NCI-H2029 treated with DMSO at 0.1 percent for 48 hours (cell line): ENCODE data around the gene APOE.

Experiments used
- DNase-seq: peaks from one replicate; lab custom pipeline; 2025; lab: John Stamatoyannopoulos, UW

APOE gene

DNA sequence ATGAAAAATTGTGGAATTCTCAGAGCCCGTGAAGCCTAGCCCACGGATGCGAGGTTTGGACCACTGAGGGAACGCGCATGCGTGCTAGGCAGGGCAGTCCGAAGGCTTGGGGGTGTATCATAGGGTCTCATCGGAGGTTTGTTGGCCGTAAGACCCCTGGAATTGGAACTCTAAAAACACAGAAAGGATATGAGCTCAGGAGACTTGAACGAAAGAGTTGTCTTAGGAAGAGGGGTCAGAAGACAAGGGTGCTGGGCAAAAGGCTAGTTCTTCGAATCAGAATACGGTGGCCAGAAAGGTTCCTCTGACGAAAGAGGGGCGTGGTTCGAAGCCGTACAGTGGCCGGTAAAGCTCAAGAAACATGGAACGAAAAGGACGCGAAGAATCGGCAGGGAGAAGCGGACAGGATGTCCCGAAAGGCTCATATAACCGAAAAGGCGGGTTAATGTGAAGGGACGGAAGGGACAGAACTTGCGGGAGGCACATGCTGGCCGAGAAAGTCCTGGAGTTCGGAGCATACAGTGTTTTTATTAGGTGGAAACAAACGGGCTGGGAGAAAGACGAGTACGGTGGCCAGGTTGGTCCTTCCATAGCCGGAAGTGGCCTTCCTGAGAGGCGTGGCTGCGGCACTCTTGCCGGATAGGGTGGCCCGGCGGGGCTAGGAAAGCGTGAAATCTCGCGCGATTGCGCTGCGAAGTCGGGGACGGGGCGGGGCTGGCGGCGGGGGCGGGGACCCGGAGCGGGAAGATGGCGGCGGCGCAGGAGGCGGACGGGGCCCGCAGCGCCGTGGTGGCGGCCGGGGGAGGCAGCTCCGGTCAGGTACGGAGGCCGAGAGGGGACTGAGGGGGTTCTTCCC is 49.3 kb downstream of the APOE start, which contains the start of gene CLPTM1:
Gene CLPTM1 (plus strand): TSS at position 732 of the 856 bp plus-strand sequence. CDS start 16 bp downstream, at position 748.
- DNase-seq = peak; percentile 95

DNA sequence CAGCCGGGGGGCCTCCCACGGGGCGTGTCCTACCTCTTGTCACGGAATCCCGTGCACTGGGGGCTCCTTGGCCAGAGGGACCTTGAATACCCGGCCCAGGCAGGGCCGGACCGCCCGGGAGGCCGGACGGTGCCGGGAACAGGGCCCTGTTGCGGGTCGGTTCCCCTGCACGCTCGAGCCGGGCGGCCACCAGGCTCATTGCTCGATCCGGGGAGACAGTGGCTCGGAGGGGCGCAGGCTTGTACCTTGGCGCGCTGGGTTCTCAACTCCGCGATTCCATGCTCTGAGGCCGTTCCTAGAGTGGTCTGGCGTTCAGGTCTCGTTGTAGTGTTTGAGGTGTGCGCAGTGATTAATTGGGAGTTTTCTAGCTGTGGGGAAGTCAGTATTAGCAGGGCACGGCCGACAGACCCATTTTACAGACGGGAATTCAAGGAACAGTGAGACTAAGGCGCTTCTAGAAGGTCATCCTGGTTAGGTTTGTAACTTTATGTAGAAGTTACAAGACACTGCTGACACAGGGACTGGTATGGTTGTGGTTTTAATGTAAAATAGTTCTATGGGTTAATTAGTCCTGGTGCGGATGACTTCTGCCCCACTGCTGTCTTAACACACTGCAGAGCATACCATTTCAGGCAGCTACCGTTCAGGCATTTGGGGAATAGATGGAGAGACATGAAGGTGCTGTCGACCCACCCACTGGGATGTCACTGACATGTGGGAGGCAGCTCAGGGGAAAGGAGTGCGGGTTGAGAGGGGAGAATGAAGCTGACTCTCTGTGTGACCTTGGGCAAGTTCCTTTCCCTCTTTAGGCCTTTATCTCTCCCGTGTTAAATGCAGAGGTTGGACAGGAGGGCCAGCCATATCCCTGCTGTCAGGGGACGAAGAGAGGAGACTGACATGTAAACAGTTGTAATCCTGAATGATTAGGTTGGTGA is 50.2 kb downstream of the APOE start:
- DNase-seq = no peak

DNA sequence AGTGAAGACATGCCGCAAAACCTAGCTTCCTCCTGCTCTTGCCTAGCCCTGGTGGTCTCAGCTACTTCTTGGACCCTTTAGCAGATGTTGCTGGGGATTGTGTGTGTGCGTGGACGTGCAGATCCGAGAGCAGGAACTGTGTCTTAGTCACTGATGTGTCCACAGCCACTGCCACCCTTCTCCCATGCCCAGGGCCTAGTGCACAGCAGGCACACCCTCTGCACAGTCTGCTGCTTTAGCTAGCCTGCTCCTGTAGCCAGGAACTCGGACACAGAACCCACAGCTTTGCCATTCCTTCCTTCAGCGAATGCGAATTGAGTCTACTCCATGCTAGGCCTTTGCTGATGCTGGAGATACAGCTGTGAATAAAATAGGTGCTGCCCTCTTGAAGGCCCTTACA is 51.9 kb downstream of the APOE start:
- DNase-seq = no peak

DNA sequence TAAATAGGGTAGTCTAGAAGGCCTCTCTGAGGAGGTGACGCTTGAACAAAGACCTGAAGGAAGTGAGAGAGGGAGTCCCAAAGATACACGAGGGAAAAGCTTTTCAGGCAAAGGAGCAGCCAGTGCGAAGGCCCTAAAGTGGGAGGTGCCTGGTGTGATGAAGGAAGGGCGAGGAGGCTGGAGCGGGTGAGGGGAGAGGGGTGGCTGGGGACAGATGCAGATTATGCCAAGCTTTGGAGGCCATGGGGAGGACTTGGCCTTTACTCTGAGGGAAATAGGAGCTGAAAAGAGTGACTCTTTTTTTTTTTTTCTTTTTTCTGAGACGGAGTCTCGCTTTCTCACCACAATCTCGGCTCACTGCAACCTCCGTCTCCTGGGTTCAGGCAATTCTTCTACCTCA is 52.5 kb downstream of the APOE start:
- no peak for DNase-seq
